Measurements from ENCODE around the gene MMS19.
"Not testable (repeated sequence)": the region's sequence is repeated elsewhere in the genome, so short reads cannot be mapped to it uniquely, and the experiment has no call there.

Gene MMS19

DNA sequence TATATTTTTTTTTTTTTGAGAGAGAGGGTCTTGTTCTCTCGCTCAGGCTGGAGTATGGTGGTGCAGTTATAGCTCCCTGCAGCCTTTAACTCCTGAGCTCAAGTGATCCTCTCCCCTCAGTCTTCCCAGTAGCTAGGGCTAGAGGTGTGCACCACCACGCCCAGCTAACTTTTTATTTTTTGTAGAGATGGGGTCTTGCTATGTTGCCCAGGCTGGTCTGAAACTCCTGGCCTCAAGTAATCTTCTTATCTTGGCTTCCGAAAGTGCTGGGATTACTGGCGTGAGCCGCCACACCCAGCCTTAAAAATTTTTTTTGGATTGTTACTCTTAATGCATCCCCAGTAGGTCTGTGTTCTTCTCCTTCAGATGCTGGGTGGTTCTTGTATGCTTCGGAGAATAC, 4.7 kb upstream of the MMS19 start:
- no peak for ATAC-seq

DNA sequence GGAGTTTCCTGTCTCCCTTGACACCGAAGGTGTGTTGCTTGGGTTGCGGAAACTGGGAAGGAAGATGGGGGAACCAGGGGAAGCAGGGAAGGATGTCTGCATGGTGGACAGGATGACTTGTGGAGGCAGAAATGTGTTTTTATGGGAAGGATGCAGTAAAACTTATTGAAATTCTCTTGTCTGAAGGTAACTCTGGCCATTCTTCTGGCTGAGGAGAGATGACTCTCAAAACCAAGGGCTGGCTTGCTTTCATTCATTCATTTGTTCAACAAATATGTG, 2.0 kb upstream of the MMS19 start:
- no peak for ATAC-seq

DNA sequence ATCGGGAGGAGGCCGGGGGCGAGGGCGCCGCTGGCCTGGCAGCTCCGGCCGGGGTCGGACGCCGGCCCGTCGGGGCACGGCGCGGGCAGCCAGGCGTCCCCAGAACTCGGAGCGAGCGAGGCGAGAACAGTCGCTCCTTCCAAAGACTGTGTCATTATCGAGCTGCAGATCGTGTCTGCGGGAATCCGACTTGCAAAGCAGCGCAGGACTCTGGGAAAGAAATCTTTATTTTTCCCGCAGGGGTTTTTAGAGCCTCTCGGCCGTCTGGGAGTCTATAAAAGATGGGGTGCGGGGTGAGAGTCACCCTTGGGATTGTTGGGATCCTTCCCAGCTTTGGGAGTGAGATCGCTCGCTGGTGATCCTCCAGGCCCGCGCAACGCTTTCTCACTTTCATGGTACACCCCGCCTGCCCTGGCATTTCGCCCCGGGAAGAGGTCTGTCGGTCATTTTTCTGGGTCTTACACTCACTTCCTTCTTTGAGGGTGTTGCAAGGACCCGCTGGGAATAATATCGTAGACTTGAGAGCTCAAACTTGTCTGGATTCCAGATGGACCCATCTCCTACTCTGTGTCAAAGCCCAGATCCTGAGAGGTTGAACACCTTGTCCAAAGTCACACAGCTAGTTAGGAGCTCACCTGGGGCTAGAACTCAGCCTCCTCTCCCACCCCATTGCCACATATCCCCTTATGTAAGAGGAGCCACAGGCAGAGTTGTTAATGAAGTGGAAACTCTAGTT, 1.5 kb upstream of the MMS19 start:
- no peak for ATAC-seq

DNA sequence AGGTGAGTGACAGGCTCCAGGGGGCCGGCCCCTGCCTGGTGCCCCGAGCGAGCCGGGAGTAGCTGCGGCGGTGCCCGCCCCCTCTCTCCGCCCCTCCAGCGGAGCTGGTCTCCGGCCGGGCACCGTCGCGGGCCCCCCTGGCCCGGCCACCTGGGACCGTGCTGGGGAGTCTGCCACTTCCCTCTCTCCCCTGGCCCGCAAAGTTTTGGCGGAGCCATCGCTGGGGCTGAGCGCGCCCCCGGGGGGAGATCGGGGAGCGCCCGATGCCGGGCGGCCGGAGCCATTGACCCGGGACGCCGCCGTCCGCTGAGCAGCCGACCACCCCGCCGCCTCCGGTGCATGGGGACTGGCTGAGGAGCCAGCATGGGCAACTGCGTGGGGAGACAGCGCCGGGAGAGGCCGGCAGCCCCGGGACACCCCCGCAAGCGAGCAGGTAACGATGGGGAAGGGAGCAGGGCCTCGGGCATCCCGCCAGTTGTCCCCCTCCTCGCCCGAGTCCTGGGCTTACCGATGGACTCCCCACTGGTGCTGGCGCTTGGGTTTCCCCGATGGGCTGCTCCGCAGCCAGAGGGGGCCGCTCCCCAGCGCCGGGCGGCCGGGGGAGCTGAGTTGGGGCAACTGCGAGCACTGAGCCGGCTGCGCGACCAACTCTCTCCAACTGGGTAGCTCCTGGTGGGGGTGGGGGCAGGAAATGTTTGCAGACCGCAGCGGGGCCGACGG, 779 bp upstream of the MMS19 start, which contains the start of gene UBTD1:
TSS of gene UBTD1 (plus strand) at position 84 of the 720 bp plus-strand sequence. CDS start at position 364, 280 bp downstream.
- no peak for ATAC-seq

DNA sequence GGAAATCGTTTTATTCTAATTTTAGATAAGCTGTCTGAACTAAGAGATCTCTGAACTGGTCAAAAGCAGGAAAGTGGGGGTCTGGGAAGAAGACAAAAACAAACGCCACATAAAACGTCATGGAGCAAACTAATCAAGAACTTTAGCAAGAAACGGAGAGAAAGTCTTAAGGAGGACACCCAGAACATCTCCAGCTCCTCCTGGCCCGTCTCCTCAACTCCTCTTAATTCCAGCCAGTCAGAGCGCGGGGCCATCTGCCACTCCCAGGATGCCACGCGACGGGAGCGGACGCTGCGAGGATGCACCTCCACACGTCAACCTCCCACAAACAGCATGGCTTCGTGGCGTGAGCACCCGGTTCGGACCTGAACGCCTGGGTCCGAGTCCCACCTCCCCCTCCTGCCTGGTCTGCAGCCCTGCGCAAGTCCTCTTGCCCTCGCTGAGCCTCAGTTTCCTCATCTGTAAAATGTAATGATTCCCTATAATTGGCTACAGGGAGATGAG, 598 bp downstream of the MMS19 start:
- peak; percentile 29 to 32 for ATAC-seq

DNA sequence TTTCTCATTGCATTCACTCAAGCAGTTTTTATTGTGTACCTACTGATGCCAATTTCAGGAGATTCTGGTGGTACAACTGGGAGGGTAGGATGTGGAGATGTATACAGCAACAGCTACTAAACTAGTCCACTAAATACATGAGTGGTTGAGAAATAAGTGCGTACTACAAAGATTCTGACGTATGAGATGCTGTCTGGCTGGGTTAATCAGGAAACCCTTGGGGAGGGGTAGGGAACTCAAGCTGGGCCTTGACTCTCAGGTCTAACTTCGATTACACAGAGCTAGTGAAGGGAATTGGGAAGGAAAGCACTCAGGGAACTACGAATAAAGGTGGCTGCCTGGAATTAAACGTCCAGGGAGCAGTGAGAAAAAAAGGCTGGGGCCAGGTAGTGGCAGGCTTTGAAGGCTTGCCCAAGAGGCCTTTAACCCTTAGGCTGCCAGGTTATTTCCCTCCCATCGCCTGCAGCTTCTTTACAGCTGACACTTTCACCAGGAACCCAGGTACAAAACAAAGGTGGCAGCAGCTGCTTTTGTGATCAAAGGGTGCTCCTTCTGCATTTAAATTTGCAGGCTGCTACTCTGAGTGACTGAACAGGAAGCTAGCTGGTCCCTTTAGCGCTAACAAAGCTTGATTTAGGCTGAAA, 3.2 kb downstream of the MMS19 start:
- ATAC-seq = no peak

DNA sequence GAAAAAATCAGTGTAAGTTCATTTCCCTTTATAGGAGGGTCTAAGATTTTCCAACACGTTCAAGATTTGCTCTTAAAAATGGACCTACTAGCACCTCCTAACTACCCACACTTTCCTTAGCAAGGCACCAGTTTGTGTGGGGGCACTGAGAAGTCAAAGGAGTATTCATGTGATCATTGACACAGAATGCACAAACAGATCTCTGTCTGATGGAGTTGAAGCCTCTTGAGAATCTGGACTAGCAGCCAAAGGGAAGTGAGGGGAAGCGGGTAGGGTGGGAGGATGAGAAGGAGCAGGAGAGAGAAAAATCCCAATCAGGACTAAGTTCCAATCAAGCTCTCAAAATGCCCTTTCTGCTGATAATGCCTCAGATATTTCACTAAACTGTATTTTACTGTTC, 4.1 kb downstream of the MMS19 start:
- ATAC-seq = no peak

DNA sequence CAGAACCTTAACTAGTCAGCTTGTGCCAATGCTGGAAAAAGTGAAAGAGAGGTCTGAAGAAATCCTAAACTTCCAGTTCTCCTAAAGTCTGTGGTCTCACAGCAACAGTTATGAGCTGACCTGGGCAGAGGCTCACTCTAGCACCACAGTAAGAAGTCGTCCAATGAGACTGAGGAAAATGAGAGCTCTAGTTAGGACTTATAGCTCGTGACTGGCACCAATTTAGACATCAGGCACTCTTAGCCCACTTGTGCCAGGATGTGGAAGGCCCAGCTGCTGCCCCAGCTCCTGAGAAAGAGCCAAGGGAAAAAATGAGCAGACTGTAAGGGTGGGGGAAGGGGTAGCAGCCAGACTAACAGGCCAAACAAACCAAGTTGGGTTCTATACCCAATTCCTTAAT, 7.6 kb downstream of the MMS19 start:
- ATAC-seq = no peak

DNA sequence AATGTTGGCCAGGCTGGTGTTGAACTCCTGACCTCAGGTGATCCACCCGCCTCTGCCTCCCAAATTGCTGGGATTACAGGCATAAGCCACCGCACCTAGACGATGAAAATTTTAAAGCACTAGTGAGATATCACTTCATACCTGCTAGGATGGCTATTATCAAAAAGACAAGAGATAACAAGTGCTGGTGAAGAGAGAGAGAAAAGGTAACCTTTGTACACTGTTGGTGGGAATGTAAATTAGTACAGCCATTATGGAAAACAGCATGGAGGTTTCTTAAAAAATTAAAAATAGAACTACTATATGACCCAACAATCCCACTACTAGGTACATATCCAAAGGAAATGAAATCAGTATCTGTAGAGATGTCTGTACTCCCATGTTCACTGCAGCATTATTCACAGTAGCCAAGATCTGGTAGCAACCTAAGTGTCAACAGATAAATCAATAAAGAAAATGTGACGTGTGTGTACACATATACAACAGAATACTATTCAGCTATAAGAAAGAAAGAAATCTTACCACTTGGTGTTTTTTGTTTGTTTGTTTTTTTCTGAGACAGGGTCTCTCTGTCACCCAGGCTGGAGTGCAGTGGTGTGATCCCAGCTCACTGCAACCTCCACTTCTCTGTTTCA, 12.5 kb downstream of the MMS19 start:
- ATAC-seq = no peak

DNA sequence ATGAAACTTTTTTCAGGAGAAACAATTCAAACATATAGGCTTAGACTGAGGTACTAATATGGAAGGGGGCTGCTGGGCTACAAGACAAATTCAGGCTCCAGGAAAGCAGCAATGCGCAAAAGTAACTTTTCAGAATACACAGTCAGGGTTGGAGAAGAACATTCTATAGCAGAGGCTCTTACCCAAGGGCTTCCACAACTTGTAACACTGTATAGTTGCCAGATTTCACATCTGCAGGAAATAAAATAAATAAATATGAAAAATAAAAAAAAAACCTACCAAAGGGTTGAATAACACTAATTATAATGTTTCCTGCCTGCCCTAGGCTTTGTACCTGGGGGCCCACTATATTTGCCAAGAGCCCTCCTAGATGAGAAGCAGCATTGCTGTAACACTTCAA, 14.3 kb downstream of the MMS19 start:
- ATAC-seq = no peak

DNA sequence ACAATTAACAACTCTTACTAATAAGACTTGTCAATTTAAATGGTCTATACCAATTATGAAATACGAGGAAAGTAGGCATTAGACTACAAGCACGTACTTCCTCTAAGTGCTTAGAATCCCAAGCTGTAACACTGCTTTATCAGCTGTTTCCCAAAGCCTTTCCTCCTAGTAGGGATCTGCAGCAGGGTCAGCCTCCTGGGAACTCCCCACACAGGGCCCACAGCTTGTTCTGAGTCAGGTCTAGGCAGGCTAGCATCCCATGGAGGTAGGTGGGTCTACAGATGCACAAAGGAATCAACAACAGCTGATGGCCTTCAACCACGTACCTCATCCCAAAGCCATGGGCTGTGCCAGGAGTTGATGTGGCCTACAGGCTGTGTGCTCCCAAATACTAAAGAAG, 14.7 kb downstream of the MMS19 start:
- no peak for ATAC-seq

DNA sequence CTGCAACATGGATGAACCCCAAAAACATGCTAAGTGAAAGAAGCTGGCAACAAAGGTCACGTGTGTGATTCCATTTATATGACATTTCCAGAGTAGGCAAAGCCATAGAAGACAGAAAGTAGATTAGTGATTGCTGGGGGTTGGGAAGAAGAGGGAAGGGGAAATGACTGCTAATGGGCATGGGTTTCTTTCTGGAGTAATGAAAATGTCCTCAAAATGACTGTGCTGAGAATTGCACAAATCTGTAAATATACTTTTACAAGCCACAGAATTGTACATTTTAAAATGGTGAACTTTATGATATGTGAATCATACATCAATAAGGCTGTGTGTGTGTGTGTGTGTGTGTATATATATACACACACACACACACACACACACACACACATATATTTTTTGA, 15.8 kb downstream of the MMS19 start:
- no peak for ATAC-seq

DNA sequence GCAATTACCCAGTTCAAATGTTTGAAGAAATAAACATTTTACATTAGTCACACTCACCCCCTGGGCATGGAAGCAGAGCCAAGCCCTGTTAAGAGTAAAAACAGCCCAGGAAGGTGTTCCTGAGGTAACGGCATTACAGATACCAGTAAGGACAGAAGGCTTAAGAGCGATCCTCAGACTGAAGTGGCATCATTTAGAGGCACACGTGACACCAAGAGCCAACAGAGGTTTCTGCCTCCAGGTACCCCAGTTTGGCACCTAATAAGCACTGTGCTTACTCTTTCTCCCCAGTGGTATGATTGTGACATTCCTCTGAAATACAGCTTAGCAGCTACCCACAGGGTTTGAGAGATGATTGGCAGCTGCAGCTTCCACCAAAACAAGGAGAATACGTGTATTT, 17.2 kb downstream of the MMS19 start:
- no peak for ATAC-seq

DNA sequence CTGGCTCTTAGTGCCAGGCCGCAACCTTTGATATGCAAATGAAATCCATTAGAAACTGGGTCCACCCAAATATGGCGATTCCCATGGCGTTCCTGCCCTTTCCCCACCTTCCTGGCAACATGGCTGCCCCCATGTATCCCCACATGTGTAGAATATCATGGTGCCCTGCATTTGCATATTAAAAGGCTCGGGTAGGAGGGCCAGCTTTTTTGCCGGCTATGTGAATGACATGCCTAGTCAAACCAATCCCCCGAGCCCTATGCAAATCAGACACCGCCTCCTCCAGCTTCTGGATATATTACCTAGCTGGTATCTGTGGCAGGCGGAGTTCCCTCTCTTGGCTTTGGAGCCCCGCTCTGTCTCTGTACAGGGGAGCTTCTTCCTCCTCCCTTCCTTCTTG, 18.3 kb downstream of the MMS19 start:
- ATAC-seq = no peak

DNA sequence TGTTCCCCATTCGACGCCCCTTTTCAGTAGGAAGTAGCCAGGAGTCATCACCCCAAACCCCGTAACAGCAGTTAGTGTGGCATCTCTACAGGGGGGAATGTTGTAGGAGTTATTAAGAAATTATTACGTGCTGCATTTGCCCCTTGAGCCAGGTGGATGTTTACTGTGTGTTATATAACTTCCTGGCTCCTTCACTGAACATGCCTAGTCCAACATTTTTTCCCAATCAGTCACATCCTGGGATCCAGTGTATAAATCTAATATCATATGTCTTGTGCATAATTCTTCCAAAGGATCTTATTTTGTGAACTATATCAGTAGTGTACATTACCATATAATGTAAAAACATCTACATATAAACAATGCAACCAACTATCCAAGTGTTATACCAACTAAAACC, 18.8 kb downstream of the MMS19 start:
- ATAC-seq = not testable (repeated sequence)

DNA sequence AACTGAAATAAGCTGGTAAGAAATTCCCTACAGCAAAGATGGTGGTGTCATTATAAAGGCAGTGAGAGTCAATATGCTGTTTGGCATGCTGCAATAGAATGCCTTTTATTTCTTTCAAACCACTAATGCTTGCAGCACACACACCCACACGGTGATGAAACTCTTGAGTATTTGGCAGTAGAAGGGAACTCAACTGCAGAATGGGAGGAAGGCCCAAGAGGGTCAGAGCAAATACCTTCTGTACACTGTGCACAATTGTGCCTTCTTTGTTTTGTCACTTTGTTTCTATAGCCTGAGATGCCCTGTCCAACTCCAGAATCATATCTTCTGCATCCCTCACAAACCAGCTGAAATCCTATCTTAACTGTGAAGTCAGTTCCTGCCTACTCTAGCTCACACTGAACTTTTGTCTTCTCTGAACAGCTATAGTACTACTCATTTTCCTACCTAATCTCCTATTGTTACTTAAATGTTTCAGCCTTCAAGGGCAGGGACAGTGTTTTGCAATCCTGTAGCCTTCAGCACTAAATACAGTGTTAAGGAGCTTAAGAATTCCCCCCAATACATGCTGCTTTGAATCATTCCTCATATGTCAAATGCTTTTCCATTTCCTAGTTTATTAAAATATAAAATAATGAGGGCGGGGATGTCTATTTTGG, 22.2 kb downstream of the MMS19 start:
- ATAC-seq = no peak

DNA sequence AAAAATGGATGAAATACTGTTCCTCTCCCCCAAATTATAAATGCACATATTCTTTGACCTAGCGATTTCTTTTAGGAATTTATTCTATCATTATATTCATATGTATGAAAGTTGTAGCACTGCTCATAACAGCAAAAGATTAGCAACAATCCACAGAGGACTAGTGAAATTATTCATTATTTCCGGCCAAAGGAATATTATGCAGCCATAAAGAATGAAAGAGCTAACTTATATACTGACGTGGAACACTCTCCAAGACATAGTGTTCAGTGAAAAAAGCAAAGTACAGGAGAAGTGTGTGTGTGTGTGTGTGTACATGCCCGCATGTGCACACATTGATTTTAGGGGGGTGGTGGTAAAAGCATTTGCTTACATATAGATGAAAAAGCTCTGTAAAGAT, 23.3 kb downstream of the MMS19 start:
- no peak for ATAC-seq

DNA sequence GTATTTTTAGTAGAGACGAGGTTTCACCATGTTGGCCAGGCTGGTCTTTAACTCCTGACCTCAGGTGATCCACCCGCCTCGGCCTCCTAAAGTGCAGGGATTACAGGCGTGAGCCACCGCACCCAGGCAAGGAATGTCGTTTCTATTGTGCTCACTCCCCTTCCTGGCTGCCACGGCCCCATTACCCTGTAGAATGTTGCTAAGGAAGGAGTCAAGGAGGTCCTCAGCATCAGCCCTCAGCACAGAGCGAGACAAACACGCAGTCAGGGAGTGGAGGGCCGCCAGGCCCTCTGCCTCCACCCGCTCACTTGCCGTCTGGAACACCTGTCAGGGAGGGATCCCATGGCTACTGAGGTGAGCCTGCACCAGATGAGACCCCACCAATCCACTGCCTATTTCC, 29.4 kb downstream of the MMS19 start:
- ATAC-seq = not testable (repeated sequence)

DNA sequence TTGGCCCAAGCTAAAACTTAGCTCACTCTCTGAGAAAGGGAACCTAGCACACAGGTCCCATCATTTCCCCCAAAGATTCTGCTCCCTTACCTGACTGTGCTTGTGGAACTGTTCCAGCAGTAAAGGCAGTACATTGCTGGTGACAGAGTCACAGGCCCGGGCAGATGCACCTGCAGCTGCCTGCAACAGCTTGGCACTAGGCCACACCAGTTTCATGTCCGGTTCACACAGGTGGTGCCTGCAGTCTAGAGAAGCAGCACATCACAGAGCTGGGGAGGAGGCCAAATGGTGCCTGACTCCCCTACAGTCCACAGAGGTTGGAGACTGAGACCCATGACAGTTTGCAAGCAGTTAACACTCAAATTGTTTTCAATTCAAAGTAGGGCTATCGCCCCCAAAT, 30.1 kb downstream of the MMS19 start:
- no peak for ATAC-seq

DNA sequence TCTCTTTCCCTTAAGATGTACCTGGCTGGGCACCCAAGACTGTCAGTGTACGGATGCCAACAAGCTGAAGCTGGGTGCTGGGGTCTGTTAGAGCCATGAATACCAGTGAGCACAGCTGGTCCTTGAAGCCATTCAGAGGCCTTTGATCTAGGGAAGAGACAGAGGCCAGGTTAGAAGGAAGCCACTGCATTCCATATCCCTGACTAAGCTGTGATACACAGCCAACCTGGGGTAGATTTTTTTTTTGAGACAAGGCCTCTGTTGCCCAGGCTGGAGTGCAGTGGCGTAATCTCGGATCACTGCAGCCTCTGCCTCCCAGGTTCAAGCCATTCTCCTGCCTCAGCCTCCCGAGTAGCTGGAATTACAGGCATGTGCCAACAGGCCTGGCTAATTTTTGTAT, 31.5 kb downstream of the MMS19 start:
- no peak for ATAC-seq

DNA sequence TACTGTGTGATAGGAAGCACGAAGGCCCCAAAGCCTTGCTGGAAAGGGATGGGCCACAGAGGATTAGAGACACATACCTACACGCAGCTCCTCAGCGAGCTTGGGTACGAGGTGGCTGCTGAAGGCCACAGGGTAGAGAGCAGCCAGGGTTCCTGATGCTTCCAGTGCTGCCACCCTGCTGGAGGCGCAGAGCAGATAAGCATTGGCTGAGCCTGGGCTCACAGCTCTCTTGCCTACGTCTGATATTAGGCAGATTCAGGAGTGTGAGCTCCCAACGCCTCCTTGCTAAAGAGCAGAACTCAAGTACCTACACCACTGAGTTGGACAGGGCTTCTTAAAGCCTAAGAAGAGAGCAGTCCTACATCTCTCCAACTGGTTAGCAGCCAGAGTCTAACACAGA, 32.2 kb downstream of the MMS19 start:
- ATAC-seq = no peak

DNA sequence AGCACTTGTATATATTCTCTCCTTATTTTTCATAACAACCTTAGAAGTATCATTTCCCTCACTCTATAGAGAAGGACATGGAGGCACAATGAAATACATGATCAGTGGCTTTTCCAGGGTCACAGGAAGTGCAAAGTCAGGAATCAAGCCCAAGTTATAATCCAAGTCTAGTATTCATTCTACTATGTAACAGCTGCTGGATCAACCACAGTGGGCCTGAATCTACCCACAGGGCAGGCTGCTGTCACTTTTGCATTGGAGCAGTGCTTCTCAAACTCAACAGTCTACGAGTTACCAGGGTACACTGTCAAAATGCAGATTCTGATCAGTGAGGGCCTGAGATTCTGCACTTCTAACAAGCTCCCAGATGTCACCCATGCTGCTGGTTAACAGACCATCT, 34.0 kb downstream of the MMS19 start:
- no peak for ATAC-seq

Data from activated CD4-positive, CD25-positive, alpha-beta regulatory T cell treated with anti-CD3 and anti-CD28 coated beads, Interleukin-2, amount 50 U/mL, for 24 hours (primary cell).